Testis (tissue), 3 donors: ENCODE data around the gene CEP57. TPM values are rescaled to one million over a fixed set of nuclear protein-coding genes. Genes with fewer than 3 reads are reported as not detected.
"Not testable (repeated sequence)": the region's sequence is repeated elsewhere in the genome, so short reads cannot be mapped to it uniquely, and the experiment has no call there.

Experiments
- DNase-seq: peaks from one replicate; pipeline ENCODE4 v3.0.0-alpha.2; 2019
- H3K27ac ChIP-seq, 2 donors: fragments of 200-600 bp; sonication (generic); one replicate each; pipeline ENCODE4 v1.5.1; 2019
- H3K27me3 ChIP-seq: fragments of 200-600 bp; sonication (generic); one replicate; pipeline ENCODE4 v1.5.1; 2019
- H3K36me3 ChIP-seq: fragments of 200-600 bp; sonication (generic); one replicate; pipeline ENCODE4 v1.5.1; 2017; ENCODE audit warnings: low read depth; ENCODE audit errors: missing control alignments
- H3K4me1 ChIP-seq: fragments of 200-600 bp; sonication (generic); one replicate; pipeline ENCODE4 v1.5.1; 2019
- H3K4me3 ChIP-seq, 2 donors: fragments of 200-600 bp; sonication (generic); one replicate each; pipeline ENCODE4 v1.5.1; 2017 to 2019
- H3K9me3 ChIP-seq: fragments of 200-600 bp; sonication (generic); one replicate; pipeline ENCODE4 v1.5.1; 2017
- POLR2A ChIP-seq: fragments of 450-650 bp; IDR thresholded peaks from one replicate; pipeline ENCODE4 v1.6.1; 2017; ENCODE audit warnings: antibody characterized with exemption, mild to moderate bottlenecking, moderate library complexity
- WGBS, 2 donors: methylation state at CpG; one replicate each; pipeline ENCODE4 v1.1.5; 2018; 5-methylcytosine and 5-hydroxymethylcytosine counted together
- intact Hi-C: fragments of 100-400 bp; cut with DNase I; formaldehyde crosslinking; loops from one replicate; pipeline ENCODE4 v1.15.1; 2023; ENCODE audit warnings: low total_unique reads
- polyA plus RNA-seq: library from polyadenylated mRNA; stranded (reverse); fragments of 350-450 nt; fragmentation: Illumina TruSeq; extraction: RNeasy Lipid Tissue Mini Kit (QIAGEN cat#74804); gene quantifications from one replicate; pipeline ENCODE4 v1.2.3, GENCODE V29; 2014; ENCODE audit warnings: low read depth, low replicate concordance; ENCODE audit not compliant: insufficient read depth
- small RNA-seq, 2 donors: library from RNA; depleted of rRNA; stranded (forward); fragments of <200 nt; gene quantifications; one replicate each; pipeline ENCODE3, GENCODE V24; 2016
- total RNA-seq, 2 donors: library from RNA; depleted of rRNA; stranded (reverse); fragments of >200 nt; gene quantifications; one replicate each; pipeline ENCODE4 v1.2.3, GENCODE V29; 2016
- TF ChIP-seq, protein P1 (sequence below), 3 experiments: fragments of 450-650 bp in 2 of 3; fragments of 200-600 bp in 1 of 3; sonication (generic) in 1 of 3; IDR thresholded peaks; one replicate each; pipeline ENCODE4 v1.5.1; 2016 to 2019; ENCODE audit warnings: antibody characterized with exemption in 3 of 3, mild to moderate bottlenecking in 2 of 3, moderate library complexity in 1 of 3

Gene CEP57
- total and polyA plus RNA-seq, 3 donors from 2014 or later: 52.5 to 69.3 (median 56.8) TPM

DNA sequence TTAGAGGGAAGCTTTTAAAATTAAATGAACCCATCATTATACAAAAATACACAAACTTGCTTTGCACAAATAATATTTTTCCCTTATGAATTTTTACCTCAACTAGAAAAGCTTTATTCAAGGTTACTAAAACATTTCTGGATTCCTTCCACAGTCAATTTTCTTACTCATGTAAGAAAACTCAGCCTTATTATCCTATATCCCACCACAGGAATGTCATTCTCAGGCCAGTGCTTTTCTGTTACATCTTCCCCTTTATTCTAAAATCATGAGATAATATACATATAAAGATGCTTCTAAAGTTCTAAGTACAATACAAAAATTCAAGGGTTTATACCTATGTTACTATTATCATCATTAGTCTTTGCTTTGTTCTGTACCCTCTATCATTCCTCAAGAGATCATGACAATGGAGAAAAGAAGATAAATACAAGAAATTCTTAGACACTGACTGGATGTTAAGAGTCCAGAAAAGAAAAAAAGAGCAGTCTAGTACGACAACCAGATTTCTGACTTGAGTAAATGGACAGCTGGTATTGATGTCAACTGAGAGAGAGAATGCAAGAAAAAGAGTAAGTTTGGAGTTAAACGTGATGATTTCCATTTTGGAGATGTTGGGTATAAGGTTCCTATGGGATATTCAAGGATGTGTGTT lies 73.3 kb downstream of the CEP57 start:
- Histone ChIP-seq H3K27me3 (no peaks in the 10 kb centered on the region), H3K4me3 (no peak overlapping the region), H3K4me1 (peaks cover 3% of the 10 kb centered on the region), H3K36me3 (no peaks in the 10 kb centered on the region), H3K9me3 (no peaks in the 10 kb centered on the region), H3K27ac (no peak overlapping the region)
- intact Hi-C loops: no loop called here
- 92 to 96% methylated on average over 2 of the region's 2 CpGs for WGBS, 2 donors
- no peak for TF ChIP-seq POLR2A
- TF ChIP-seq, protein P1, sequence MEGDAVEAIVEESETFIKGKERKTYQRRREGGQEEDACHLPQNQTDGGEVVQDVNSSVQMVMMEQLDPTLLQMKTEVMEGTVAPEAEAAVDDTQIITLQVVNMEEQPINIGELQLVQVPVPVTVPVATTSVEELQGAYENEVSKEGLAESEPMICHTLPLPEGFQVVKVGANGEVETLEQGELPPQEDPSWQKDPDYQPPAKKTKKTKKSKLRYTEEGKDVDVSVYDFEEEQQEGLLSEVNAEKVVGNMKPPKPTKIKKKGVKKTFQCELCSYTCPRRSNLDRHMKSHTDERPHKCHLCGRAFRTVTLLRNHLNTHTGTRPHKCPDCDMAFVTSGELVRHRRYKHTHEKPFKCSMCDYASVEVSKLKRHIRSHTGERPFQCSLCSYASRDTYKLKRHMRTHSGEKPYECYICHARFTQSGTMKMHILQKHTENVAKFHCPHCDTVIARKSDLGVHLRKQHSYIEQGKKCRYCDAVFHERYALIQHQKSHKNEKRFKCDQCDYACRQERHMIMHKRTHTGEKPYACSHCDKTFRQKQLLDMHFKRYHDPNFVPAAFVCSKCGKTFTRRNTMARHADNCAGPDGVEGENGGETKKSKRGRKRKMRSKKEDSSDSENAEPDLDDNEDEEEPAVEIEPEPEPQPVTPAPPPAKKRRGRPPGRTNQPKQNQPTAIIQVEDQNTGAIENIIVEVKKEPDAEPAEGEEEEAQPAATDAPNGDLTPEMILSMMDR (IDR thresholded peaks at IDR 0.05): no peak
- DNase-seq: no peak

DNA sequence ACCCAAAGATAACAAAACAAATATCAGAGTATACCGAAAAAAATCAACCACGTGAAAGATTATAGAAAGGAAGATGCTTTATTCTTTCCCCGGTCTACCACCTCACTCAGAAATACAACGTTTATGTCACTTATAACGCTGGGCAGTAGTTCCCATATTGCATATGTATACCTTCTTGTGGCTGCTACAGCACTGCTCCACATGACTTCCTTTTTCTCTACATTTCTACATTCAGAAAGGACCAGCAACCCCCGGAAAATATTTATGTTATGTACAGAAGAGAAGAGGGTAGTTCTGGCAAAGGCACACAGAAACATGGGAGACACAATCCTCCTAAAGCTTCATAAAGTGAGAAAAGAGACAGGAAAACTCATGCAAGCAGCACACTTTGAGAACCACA lies 76.8 kb downstream of the CEP57 start:
- WGBS, 2 donors: 88 to 91% methylated on average over 6 of the region's 6 CpGs
- H3K9me3 ChIP-seq: no peaks in the 10 kb centered on the region
- H3K27me3 ChIP-seq: no peaks in the 10 kb centered on the region
- no peaks in the 10 kb centered on the region for H3K36me3 ChIP-seq
- no peaks in the 10 kb centered on the region for H3K4me1 ChIP-seq
- DNase-seq: no peak
- no peak overlapping the region for H3K27ac ChIP-seq
- TF ChIP-seq, protein P1 (IDR thresholded peaks at IDR 0.05): no peak
- no peak for TF ChIP-seq POLR2A
- no peak overlapping the region for H3K4me3 ChIP-seq
- intact Hi-C loops: no loop called here

DNA sequence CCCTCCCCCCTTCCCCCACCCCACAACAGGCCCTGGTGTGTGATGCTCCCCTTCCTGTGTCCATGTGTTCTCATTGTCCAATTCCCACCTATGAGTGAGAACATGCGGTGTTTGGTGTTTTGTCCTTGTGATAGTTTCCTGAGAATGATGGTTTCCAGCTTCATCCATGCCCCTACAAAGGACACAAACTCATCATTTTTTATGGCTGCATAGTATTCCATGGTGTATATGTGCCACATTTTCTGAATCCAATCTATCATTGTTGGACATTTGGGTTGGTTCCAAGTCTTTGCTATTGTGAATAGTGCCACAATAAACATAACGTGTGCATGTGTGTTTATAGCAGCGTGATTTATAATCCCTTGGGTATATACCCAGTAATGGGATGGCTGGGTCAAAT lies 80.6 kb downstream of the CEP57 start:
- H3K27me3 ChIP-seq, intact Hi-C loops, H3K27ac ChIP-seq, H3K4me1 ChIP-seq, H3K9me3 ChIP-seq, DNase-seq, H3K4me3 ChIP-seq, H3K36me3 ChIP-seq: not testable (repeated sequence)
- WGBS, 2 donors: 94 to 100% methylated on average over 3 of the region's 3 CpGs

DNA sequence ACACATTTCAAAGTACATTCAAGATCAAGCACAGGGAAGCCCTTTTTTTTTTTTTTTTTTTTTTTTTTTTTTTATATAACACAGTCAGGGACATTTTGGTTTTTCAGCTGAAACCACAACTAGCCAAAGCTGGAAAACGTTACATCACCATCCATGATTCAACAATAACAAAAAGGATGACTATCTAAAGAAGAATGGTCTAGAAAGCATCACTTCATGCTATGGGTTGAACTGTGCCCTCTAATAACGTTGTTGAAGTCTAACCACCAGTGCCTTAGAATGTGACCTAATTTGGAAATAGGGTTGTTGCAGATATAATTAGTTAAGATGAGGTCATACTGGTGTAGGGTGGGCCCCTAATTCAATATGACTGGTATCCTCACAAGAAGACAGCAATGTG lies 87.0 kb downstream of the CEP57 start:
- 92 to 96% methylated on average over 2 of the region's 2 CpGs for WGBS, 2 donors
- intact Hi-C loops: no loop called here
- TF ChIP-seq POLR2A: no peak
- TF ChIP-seq, protein P1 (IDR thresholded peaks at IDR 0.05): no peak
- Histone ChIP-seq H3K4me3 (no peak overlapping the region), H3K9me3 (no peaks in the 10 kb centered on the region), H3K36me3 (no peaks in the 10 kb centered on the region), H3K27me3 (no peaks in the 10 kb centered on the region), H3K4me1 (no peaks in the 10 kb centered on the region), H3K27ac (no peak overlapping the region)
- no peak for DNase-seq

Small RNAs within 50 kb of the gene (small RNA-seq; reads per million reads assigned to genes)
- gene RNA5SP345: 0 reads per million in 2 donors

Other genes starting within 250 kb of the CEP57 start
- 100 to 1,000 TPM in 1 of 2 donors, 10 to 100 TPM in 1; 81.0 to 122 TPM for gene FAM76B, start 716 bp upstream of the CEP57 start, total RNA-seq
- 53.7 TPM for gene FAM76B, start 716 bp upstream of the CEP57 start, polyA plus RNA-seq
- gene MTMR2, start 133.6 kb downstream of the CEP57 start, total RNA-seq: 10 to 100 TPM; 49.9 to 55.5 TPM
- 70.7 TPM for gene MTMR2, start 133.6 kb downstream of the CEP57 start, polyA plus RNA-seq